GM21619 (cell line): ENCODE measurements around the gene SDCBP2.
A peak's percentile ranks its signal among the peaks of the same experiment; 100 is the strongest.

Experiments used
- ATAC-seq: cut with Tn5 transposase; IDR thresholded peaks from one replicate; pipeline ENCODE4 v1.9.1; 2021; ENCODE audit not compliant: unreplicated experiment

Gene SDCBP2

DNA sequence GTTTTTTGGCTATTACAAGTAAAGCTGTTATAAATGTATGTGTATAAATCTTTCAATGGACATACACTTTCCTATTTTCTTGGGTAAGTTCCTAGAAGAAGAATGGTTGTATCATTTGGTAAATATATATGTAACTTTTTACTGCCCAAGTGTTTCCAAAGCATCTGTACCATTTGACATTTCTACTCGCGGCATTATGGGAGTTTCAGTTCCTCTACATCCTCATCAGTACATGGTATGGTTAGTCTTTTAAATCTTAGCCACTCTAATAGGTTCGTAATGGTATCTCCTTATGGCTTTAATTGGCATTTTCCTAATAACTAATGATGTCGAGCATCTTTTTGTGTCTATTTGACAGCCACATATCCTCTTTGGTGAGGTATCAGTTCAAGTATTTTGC is 49.9 kb downstream of the SDCBP2 start:
- no peak for ATAC-seq

DNA sequence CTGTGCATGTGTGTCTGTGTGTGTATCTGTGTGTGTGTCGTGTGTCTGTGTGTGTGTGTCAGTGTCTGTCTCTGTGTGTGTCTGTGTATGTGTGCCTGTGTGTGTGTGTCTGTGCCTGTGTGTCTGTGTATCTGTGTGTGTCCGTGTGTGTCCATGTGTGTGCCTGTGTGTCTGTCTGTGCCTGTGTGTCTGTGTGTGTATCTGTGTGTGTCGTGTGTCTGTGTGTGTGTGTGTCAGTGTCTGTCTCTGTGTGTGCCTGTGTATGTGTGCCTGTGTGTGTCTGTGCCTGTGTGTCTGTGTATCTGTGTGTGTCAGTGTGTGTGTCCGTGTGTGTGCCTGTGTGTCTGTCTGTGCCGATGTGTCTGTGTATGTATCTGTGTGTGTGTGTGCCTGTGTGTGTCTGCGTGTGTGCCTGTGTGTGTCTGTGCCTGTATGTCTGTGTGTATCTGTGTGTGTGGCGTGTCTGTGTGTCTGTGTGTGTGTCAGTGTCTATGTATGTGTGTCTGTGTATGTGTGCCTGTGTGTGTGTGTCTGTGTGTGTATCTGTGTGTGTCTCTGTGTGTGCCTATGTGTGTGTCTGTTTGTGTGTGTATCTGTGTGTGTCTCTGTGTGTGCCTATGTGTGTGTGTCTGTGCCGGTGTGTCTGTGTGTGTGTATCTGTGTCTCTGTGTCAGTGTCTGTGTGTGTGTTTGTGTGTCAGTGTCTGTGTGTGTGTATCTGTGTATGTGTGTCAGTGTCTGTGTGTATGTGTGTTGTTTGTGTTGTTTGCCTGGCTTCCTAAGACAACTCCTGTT is 51.2 kb downstream of the SDCBP2 start:
- no peak for ATAC-seq

DNA sequence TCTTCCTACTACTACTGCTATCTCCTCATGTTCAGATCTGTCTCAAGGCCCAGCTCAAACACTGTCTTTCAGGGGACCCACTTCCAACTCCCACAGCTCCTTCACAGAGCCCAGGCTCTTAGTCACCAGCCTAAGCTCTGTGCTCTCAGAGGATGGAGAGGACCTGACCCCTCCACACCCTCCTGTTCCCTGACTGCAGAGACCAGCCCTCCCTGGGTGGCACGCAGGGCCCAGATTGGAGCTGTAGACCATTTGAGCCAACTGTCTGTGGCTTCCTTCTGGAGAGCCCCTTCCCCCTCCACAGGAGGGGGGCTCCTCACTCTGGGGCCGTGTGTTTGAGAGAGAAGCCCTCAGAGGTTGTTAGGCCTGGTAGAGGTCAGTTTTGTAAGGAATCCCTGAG is 53.0 kb downstream of the SDCBP2 start:
- no peak for ATAC-seq

- ATAC-seq: no peak
Observed at GRCh38 chr20:1274485-1275311, 54.2 kb downstream of the SDCBP2 start.

DNA sequence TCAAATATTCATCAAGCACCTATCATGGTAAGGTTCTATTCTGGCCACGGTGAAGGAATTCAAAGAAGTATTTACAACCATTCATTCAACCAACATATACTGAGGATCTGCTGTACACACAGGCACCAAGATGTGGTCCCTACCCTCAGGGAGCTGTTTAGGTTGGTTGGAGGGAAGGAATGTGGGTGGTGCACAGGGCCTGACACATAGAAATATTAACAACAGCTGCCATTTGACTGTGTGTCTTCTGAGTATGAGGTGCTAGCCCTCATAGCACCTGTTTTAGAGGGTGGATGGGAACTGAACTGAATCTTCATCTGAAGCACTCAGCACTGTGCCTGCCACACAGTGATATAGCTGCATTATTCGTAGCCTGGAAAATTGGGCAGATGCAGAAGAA is 55.6 kb downstream of the SDCBP2 start:
- ATAC-seq: no peak

- ATAC-seq: no peak
Observed at GRCh38 chr20:1272368-1273100, 56.4 kb downstream of the SDCBP2 start.

- no peak for ATAC-seq
Observed at GRCh38 chr20:1269850-1270249, 59.1 kb downstream of the SDCBP2 start.

- no peak for ATAC-seq
Observed at GRCh38 chr20:1269235-1269634, 59.7 kb downstream of the SDCBP2 start.

GRCh38 chr20:1267809-1268374 is 61.0 kb downstream of the SDCBP2 start:
- ATAC-seq: no peak

DNA sequence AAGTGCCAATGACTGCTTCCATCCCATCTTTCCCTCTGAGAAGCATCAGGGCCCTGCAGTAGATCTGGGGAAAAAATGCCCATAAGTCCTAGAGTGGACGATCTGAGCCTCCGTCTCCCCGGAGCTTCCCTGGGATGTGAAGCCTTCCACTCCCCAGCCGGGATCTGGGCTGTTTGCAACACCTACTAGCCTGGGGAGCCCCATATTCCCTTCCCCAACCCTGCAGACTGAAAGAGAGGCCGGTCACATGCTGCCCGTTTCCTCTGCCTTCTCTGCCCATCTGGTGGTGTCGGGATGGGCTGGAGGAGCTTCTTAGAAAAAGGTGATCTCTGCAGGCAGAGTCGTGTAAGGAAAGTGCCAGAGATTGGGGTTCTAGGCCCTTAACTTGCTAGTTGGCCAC is 61.8 kb downstream of the SDCBP2 start:
- ATAC-seq: no peak

DNA sequence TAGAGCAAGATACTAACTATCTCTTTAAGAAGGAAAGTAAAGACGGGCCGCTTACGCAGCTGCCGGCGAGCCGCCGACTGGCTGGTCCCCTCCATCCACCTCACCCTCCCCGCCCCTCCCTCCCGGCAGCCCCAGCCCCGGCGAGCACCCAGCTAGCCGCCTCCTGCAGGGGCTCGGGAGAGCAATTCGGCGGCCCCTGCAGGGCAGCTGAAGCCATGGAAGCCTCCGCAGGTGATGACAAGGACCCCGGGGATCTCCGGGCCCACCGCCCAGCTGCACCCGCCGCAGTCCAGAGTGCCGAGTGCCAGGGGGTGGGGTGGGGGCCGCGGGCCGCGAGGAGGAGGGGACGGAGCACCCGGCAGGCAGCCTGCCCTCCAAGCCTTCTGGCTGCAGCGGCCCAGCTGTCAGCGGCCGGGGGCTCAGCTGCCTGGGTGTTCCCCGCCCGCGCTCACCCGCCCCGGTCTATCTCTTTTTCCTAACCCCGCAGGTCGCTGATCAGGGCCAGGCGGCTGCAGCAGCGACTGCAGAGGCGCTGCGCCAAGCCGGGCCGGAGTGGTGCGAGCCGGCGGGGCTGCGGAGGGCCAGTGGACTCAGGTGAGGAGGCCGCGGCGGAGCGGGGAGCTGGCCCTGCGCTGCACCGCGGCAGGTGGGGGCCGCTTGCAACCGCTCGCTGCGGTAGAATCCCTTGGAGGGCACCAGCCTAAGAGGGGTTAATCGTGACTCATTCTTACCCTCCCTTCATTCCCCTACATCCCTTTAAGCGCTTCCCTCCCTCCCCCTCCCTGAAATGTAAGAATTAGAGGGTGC is 62.6 kb downstream of the SDCBP2 start, which contains the start of gene SNPH:
Gene SNPH, plus strand, starts transcription at position 128 of the 807 bp plus-strand sequence. CDS start 29,946 bp downstream, outside the sequence.
- ATAC-seq: peak; percentile 80

GRCh38 chr20:1265916-1266166 is 63.1 kb downstream of the SDCBP2 start:
- no peak for ATAC-seq

DNA sequence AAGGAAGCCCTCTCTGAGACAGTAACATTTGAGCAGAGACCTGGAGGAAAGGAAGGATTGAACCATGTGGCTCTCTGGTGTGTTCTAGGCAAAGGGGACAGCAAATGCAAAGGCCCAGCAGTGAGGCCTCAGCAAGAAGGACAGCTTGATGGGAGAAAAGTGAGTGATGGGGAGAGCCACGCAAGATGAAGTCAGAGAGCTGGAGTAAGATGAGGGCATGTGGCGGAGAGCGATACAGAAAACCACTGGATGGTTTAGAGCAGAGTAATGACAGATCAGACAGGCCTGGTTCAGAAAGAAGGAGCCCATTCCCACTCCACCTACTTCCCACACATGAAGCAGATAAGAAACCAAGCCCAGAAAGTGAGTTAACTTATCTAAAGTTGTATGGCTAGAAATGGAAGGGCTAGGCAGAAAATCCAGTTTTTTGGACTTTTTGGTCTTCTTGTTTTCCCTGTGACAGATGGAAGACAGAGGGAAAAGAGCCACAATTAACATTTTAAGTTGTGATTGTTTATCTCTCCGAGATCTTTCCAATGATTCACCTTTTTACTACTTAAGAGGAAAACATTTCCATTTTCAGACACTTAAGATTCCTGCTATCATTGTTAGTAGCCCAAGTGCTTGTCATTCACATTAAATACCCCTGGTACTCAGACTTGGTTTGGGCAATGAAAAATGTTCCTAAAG is 63.6 kb downstream of the SDCBP2 start:
- ATAC-seq: no peak

DNA sequence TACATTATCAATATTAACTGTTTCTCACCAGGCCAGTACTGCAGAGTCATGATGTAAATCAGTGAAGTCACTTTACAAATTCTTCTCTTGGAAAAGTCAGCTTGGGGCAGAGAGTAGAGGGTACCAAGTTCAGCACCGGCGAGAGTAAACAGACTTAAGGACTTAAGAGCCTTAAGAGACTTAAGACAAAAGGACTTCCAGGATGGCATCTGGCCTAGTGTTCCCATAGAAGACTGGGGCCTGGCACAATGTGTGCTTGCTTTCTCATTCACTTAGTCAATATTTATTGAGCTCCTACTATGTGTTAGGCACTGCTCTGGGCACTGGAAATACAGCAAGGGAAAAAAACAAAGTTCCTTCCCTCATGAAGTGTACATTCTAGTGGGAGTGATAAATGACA is 64.2 kb downstream of the SDCBP2 start:
- no peak for ATAC-seq

DNA sequence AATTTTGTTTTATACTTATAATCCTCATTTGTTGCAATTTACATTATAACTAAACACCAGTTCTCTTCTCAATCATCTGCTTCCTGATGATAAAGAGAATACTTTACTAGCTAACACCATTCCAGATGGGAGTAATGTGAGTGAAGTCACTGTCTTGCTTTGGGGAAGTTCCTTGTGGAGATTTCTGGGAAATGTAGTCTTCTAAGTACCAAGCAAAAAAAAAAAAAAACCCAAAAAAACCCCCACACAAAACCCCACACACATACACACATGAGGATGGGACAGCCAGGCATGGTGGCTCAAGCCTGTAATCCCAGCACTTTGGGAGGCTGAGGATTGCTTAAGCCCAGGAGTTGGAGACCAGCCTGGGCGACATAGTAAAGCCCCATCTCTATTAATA is 65.1 kb downstream of the SDCBP2 start:
- ATAC-seq: no peak
